Inferior parietal cortex (tissue), 1 donor: Measurements from ENCODE around the gene CLASP2.

Source experiments
- DNase-seq: peaks from one replicate; pipeline ENCODE4 v3.0.0-alpha.2; 2016; ENCODE audit errors: extremely low spot score

The CLASP2 gene

GRCh38 chr3:33636125-33636850 is 81.8 kb downstream of the CLASP2 start:
- DNase-seq: peak; percentile 76

- DNase-seq: no peak
These were observed 83.8 kb downstream of the CLASP2 start for GRCh38 chr3:33634262-33634661.

GRCh38 chr3:33629219-33629618 is 88.8 kb downstream of the CLASP2 start:
- no peak for DNase-seq

- DNase-seq: no peak
These were observed 93.3 kb downstream of the CLASP2 start for GRCh38 chr3:33624756-33625155.

- no peak for DNase-seq
These were observed 105.0 kb downstream of the CLASP2 start for GRCh38 chr3:33613041-33613440.

GRCh38 chr3:33612607-33613006 is 105.4 kb downstream of the CLASP2 start:
- DNase-seq: no peak

GRCh38 chr3:33602829-33603228 is 115.2 kb downstream of the CLASP2 start:
- no peak for DNase-seq

- no peak for DNase-seq
These were observed 120.8 kb downstream of the CLASP2 start for GRCh38 chr3:33597257-33597689.

- no peak for DNase-seq
These were observed 125.1 kb downstream of the CLASP2 start for GRCh38 chr3:33592999-33593398.

- DNase-seq: no peak
These were observed 127.5 kb downstream of the CLASP2 start for GRCh38 chr3:33590541-33590940.

GRCh38 chr3:33586402-33586801 is 131.7 kb downstream of the CLASP2 start:
- DNase-seq: no peak

GRCh38 chr3:33582234-33582633 is 135.8 kb downstream of the CLASP2 start:
- DNase-seq: no peak

- no peak for DNase-seq
These were observed 136.4 kb downstream of the CLASP2 start for GRCh38 chr3:33581666-33582065.

- DNase-seq: no peak
These were observed 138.2 kb downstream of the CLASP2 start for GRCh38 chr3:33579840-33580239.

- no peak for DNase-seq
These were observed 138.9 kb downstream of the CLASP2 start for GRCh38 chr3:33579178-33579510.

GRCh38 chr3:33578325-33579177 is 139.5 kb downstream of the CLASP2 start:
- DNase-seq: no peak

- DNase-seq: no peak
These were observed 140.5 kb downstream of the CLASP2 start for GRCh38 chr3:33577588-33577987.

GRCh38 chr3:33577173-33577572 is 140.9 kb downstream of the CLASP2 start:
- no peak for DNase-seq

GRCh38 chr3:33575311-33575710 is 142.7 kb downstream of the CLASP2 start:
- DNase-seq: no peak

- no peak for DNase-seq
These were observed 160.2 kb downstream of the CLASP2 start for GRCh38 chr3:33557829-33558228.

GRCh38 chr3:33557279-33557678 is 160.8 kb downstream of the CLASP2 start:
- no peak for DNase-seq

- no peak for DNase-seq
These were observed 171.0 kb downstream of the CLASP2 start for GRCh38 chr3:33547101-33547500.

- DNase-seq: no peak
These were observed 173.9 kb downstream of the CLASP2 start for GRCh38 chr3:33544126-33544525.
